PC-3 (cell line): ENCODE results near the gene TAF1A. TPM values are rescaled to one million over a fixed set of nuclear protein-coding genes. Genes with fewer than 3 reads are reported as not detected.

Experiments used
- ATAC-seq: fragments of 200-7000 bp; cut with Tn5 transposase; 2 replicates; pipeline ENCODE4 v1.9.1; 2020; ENCODE audit warnings: mild to moderate bottlenecking, moderate library complexity
- BruUV-seq: library from RNA; stranded (reverse); fragments of 400-500 nt; replicated peaks from 2 replicates; lab custom pipeline; 2021; lab: Mats Ljungman, UMichigan
- CTCF ChIA-PET: fragments of 300-600 bp; sonication (Branson Sonifier 250); formaldehyde crosslinking; loops from one replicate; lab custom pipeline; 2022; ENCODE audit warnings: antibody characterized with exemption; lab: Charles Lee
- POLR2A ChIA-PET: fragments of 300-600 bp; sonication (Branson Sonifier 250); formaldehyde crosslinking; loops from one replicate; lab custom pipeline; 2022; ENCODE audit warnings: antibody characterized with exemption; ENCODE audit not compliant: unreplicated experiment; lab: Charles Lee
- DNase-seq: peaks from one replicate; pipeline ENCODE4 v3.0.0-alpha.2; 2015
- H2AFZ ChIP-seq: fragments of 300-600 bp; sonication (generic); 2 replicates; pipeline ENCODE4 v1.6.0; 2016; ENCODE audit warnings: antibody characterized with exemption, low read length
- H3F3A ChIP-seq: fragments of 300-600 bp; sonication (generic); one replicate; pipeline ENCODE4 v1.6.0; 2017; ENCODE audit warnings: antibody characterized with exemption, low read length, control low read depth, mild to moderate bottlenecking; ENCODE audit not compliant: unreplicated experiment
- H3K27ac ChIP-seq: fragments of 300-600 bp; sonication (generic); 2 replicates; pipeline ENCODE4 v1.5.1; 2016; ENCODE audit warnings: mild to moderate bottlenecking, low read length
- H3K27me3 ChIP-seq: fragments of 300-600 bp; sonication (generic); 2 replicates; pipeline ENCODE4 v1.6.1; 2016; ENCODE audit warnings: low read length, mixed read lengths
- H3K36me3 ChIP-seq: fragments of 300-600 bp; sonication (generic); 2 replicates; pipeline ENCODE4 v1.6.1; 2016; ENCODE audit warnings: low read depth, mixed run types, low read length, mixed read lengths
- H3K4me1 ChIP-seq: fragments of 300-600 bp; sonication (generic); 2 replicates; pipeline ENCODE4 v1.5.1; 2016; ENCODE audit warnings: low read length; ENCODE audit not compliant: insufficient read depth
- H3K4me2 ChIP-seq: fragments of 300-600 bp; sonication (generic); 2 replicates; pipeline ENCODE4 v1.6.0; 2016; ENCODE audit warnings: low read length
- H3K4me3 ChIP-seq: fragments of 300-600 bp; sonication (generic); 2 replicates; pipeline ENCODE4 v1.5.1; 2016; ENCODE audit warnings: mild to moderate bottlenecking, low read length, mixed read lengths
- H3K79me2 ChIP-seq: fragments of 300-600 bp; sonication (generic); 2 replicates; pipeline ENCODE4 v1.6.1; 2017; ENCODE audit warnings: low read length, mixed read lengths
- H3K9ac ChIP-seq: fragments of 300-600 bp; sonication (generic); 2 replicates; pipeline ENCODE4 v1.6.0; 2016; ENCODE audit warnings: mild to moderate bottlenecking, low read length
- H3K9me2 ChIP-seq: fragments of 300-600 bp; sonication (generic); replicated peaks from 2 replicates; pipeline ENCODE4 v1.6.1; 2016; ENCODE audit warnings: mixed run types, low read length, mixed read lengths
- H3K9me3 ChIP-seq: fragments of 300-600 bp; sonication (generic); 2 replicates; pipeline ENCODE4 v1.6.1; 2016; ENCODE audit warnings: low read length, mixed read lengths
- H4K20me1 ChIP-seq: fragments of 300-600 bp; sonication (generic); 2 replicates; pipeline ENCODE4 v1.6.1; 2016; ENCODE audit warnings: low read length, mixed read lengths
- CTCF ChIP-seq: fragments of 300-600 bp; sonication (generic); conservative IDR thresholded peaks from 2 replicates; pipeline ENCODE4 v1.5.1; 2017; ENCODE audit warnings: antibody characterized with exemption, low read depth, mild to moderate bottlenecking, low read length
- EZH2 ChIP-seq: fragments of 300-600 bp; sonication (generic); IDR thresholded peaks from one replicate; pipeline ENCODE4 v1.6.1; 2017; ENCODE audit warnings: antibody characterized with exemption, mild to moderate bottlenecking, low read length; ENCODE audit not compliant: unreplicated experiment
- EZH2phosphoT487 ChIP-seq: fragments of 300-600 bp; sonication (generic); IDR thresholded peaks from 2 replicates; pipeline ENCODE4 v1.6.1; 2018; ENCODE audit warnings: mild to moderate bottlenecking, antibody characterized with exemption, low read length, borderline replicate concordance
- intact Hi-C: fragments of 100-400 bp; cut with micrococcal nuclease; formaldehyde crosslinking; loops from 2 replicates; pipeline ENCODE4 v1.9.0; 2023
- total RNA-seq: library from RNA; depleted of rRNA; stranded (reverse); fragments of >200 nt; gene quantifications from 2 replicates; pipeline ENCODE4 v1.2.3, GENCODE V29; 2014

TAF1A gene
- total RNA-seq, 1 experiment from 2014 or later, result 27.9 TPM

DNA sequence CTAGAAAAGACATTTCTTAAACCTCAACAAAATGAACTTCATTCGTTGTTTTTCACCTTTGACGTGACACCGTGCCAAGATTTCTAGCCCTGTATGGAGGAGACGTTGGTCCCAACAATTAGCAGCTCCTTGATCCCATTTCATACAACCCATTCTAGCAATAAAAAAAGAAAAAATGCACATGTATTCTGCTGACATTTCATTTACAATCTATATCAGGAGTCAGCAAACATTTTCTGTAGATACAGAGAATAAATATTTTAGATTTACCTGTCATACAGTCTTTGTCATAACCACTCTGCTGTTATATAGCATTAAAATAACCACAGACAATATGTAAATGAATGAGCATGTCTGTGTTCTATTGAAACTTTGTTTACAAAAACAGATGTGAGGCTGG is 7.0 kb upstream of the TAF1A start:
- no peak for TF ChIP-seq EZH2
- TF ChIP-seq EZH2phosphoT487, result no peak
- no peak for TF ChIP-seq CTCF
- no peaks in the 10 kb centered on the region for H3K9me2 ChIP-seq
- H3K9me3 ChIP-seq, result no peaks in the 10 kb centered on the region
- no peak overlapping the region for H2AFZ ChIP-seq
- no peaks in the 10 kb centered on the region for H4K20me1 ChIP-seq
- no peak for ATAC-seq
- CTCF ChIA-PET, result no interaction called here
- H3K36me3 ChIP-seq, result no peaks in the 10 kb centered on the region
- H3K4me2 ChIP-seq, result no peak overlapping the region
- intact Hi-C loops, result no loop called here
- no peak overlapping the region for H3K9ac ChIP-seq
- no peak overlapping the region for H3K27ac ChIP-seq
- H3K4me3 ChIP-seq, result no peak overlapping the region
- no peaks in the 10 kb centered on the region for H3K79me2 ChIP-seq
- H3K27me3 ChIP-seq, result no peaks in the 10 kb centered on the region
- POLR2A ChIA-PET, result no interaction called here
- no peaks in the 10 kb centered on the region for H3F3A ChIP-seq
- BruUV-seq, result no TSS peak
- no peak for DNase-seq
- H3K4me1 ChIP-seq, result peaks cover 26% of the 10 kb centered on the region

DNA sequence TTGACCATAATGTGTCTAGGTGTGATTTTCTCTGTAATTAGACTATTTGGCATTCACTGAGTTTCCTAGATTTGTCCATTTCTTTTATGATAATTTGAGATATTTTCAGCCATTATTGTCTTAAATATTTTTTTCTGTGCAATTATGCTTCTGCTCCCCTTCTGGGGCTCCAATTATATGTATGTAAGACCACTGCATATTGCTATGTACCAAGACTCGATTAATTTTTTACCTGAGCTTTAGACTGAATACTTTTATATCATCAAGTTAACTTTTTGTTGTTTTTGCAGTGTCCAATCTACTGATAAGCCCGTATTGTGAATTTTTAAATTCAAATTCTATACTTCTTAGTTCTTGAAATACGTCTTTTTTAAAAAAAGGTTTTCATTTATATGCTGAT is 5.1 kb upstream of the TAF1A start:
- no peak for TF ChIP-seq EZH2phosphoT487
- TF ChIP-seq EZH2, result no peak
- TF ChIP-seq CTCF, result no peak
- no peaks in the 10 kb centered on the region for H3K9me2 ChIP-seq
- H4K20me1 ChIP-seq, result no peaks in the 10 kb centered on the region
- intact Hi-C loops, result no loop called here
- no peaks in the 10 kb centered on the region for H3K36me3 ChIP-seq
- H3K4me2 ChIP-seq, result no peak overlapping the region
- no peak overlapping the region for H3K4me3 ChIP-seq
- H3K27ac ChIP-seq, result no peak overlapping the region
- H3F3A ChIP-seq, result no peaks in the 10 kb centered on the region
- H3K27me3 ChIP-seq, result no peaks in the 10 kb centered on the region
- peaks cover 13% of the 10 kb centered on the region for H3K4me1 ChIP-seq
- DNase-seq (no peak), ATAC-seq (no peak)
- H3K9me3 ChIP-seq, result no peaks in the 10 kb centered on the region
- peaks cover 7% of the 10 kb centered on the region; the same call in 1 of the 2 replicates for H3K79me2 ChIP-seq
- H2AFZ ChIP-seq, result no peak overlapping the region
- H3K9ac ChIP-seq, result no peak overlapping the region
- no TSS peak for BruUV-seq
- POLR2A ChIA-PET, result no interaction called here
- CTCF ChIA-PET, result no interaction called here

DNA sequence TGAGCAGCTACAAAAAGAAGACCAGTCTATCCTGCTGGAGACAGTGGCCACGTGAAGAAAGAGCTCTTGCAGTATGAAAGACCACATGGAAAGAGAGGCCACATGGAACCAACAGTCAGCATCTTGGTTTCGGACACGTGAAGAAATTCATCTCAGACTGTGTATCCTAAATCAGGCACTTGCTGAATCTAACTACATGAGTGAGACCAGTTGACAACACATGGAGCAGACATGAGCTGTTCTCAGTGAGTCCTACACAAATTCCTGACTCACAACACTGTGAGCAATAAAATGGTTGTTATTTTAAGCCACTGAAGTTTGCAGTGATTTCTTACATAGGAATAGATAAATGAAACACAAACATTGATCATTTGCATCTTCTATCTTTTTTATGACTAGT is 2.4 kb upstream of the TAF1A start:
- ChIA-PET CTCF (no interaction called here), POLR2A (interaction anchor here (0.5 to 0.6 kb wide), 2 partner anchors 24 to 206 kb away, joined by 3 to 7 read pairs; no protein-coding TSS in a partner anchor)
- no peaks in the 10 kb centered on the region for H3K9me3 ChIP-seq
- H3F3A ChIP-seq, result no peaks in the 10 kb centered on the region
- TF ChIP-seq EZH2phosphoT487, result no peak
- TF ChIP-seq CTCF, result no peak
- TF ChIP-seq EZH2, result no peak
- H2AFZ ChIP-seq, result peak overlapping the region; percentile 15
- H3K79me2 ChIP-seq, result peaks cover 32% of the 10 kb centered on the region
- no TSS peak for BruUV-seq
- intact Hi-C loops, result no loop called here
- H3K4me2 ChIP-seq, result no peak overlapping the region
- peak; percentile 41 for ATAC-seq
- peak; percentile 46 for DNase-seq
- H3K27ac ChIP-seq, result no peak overlapping the region
- no peaks in the 10 kb centered on the region for H3K27me3 ChIP-seq
- H3K4me3 ChIP-seq, result no peak overlapping the region
- peaks cover 6% of the 10 kb centered on the region; the same call in 1 of the 2 replicates for H3K36me3 ChIP-seq
- H3K9ac ChIP-seq, result no peak overlapping the region
- H3K4me1 ChIP-seq, result peaks cover 21% of the 10 kb centered on the region
- H4K20me1 ChIP-seq, result no peaks in the 10 kb centered on the region
- H3K9me2 ChIP-seq, result no peaks in the 10 kb centered on the region
